ENCODE data around the gene PLEKHA7.

DNA sequence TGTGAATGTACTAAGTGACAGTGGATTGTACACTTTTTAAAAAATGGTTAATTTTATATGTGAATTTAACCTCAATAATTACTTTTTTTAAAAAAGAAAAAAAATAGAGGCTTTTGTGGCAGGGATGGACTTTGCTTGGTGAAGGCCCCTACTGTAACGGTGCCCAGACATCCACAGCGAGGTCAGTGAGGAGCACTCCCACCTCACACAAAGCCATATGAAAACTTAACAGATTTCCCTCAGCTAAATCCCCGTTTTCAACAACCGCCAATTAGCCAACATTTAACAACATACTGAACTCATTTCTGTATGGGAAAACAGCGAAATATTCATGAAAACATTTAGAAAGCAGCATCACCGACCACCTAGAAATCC lies 276.4 kb downstream of the PLEKHA7 start:
- TF ChIP-seq, protein P1, sequence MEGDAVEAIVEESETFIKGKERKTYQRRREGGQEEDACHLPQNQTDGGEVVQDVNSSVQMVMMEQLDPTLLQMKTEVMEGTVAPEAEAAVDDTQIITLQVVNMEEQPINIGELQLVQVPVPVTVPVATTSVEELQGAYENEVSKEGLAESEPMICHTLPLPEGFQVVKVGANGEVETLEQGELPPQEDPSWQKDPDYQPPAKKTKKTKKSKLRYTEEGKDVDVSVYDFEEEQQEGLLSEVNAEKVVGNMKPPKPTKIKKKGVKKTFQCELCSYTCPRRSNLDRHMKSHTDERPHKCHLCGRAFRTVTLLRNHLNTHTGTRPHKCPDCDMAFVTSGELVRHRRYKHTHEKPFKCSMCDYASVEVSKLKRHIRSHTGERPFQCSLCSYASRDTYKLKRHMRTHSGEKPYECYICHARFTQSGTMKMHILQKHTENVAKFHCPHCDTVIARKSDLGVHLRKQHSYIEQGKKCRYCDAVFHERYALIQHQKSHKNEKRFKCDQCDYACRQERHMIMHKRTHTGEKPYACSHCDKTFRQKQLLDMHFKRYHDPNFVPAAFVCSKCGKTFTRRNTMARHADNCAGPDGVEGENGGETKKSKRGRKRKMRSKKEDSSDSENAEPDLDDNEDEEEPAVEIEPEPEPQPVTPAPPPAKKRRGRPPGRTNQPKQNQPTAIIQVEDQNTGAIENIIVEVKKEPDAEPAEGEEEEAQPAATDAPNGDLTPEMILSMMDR (IDR thresholded peaks at IDR 0.05 in 4 of 5, conservative IDR thresholded peaks at IDR 0.05 in 1 of 5), result no peak
- no peak for TF ChIP-seq POLR2A (IDR thresholded peaks at IDR 0.05)
